ENCODE results near the gene CTU2.

Gene CTU2

DNA sequence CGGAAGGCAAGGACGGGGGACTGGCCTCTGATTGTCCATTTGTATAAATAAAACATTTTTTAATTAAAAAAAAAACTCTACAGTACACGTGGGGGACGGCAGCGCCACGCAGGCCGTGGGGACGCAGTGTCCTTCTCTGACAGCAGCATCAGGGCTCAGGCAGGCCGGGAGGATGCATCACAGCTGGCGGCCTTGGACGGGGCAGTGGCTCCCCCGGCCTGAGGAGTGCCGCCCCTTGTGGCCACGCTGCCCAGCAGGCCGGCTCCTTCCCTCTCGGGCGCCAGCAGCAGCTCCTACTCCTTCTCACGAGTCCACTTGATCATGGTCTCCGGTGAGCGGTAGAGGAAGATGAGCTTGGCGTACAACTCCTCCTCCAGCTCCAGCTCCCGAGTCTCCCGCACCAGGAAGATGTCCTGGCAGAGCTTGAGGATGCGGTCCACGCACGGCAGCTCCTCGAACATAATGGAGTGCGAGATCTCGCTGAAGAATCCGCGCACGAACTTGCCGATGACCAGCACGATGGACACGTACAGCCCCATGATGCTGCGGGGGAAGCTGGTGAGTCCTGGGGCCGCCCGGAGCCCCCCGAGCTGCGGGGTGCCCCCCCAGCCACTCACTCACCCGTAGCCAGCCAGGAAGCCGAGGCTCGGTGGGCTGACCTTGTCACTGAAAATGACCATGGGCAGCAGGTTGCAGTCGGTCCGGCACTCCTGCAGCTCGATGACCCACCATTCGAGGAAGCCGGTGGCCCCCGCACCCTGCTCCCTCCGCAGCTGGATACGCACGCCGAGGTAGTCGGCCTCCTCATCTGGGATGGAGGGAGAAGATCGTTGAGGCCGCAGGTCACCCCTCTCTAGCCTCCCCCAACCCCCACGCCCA, 9.2 kb downstream of the CTU2 start:
- no peak for DNase-seq

DNA sequence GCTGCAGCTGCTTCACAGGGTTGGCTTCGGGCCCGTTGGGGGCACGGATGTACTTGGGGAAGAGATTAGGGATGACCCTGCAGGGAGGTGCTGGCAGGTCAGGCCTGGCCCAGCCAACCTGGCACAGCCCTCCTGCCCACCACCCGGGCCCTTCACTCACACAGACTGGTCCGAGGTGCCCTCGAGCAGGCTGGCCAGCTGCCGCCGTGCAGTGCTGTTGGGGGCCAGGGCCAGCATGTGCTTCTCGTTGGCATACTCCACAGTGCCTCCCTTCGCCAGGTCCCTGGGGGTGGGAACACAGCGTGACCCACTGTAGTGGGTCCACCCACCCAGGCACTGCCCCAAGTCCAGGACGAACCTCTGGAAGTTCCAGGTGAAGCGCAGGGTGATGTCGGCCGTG, 9.9 kb downstream of the CTU2 start:
- DNase-seq = no peak

DNA sequence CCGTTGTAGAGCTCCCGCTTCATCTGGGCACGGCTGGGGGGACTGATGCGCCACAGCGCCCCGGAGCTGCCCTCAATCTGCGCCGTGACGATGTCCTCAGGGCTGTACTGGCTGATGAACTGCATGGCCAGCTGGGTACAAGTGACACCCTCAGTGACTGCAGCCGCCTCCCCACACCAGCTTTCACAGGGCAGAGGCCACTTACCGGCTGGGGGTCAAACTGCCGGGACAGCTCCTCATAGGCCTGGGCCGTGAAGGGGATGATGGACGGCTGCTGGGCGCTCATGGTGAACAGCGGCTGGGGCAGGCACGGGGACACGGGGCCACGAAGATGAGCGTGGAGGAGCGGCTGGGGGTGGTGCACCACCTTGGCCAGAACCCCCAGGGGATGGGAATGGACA, 10.3 kb downstream of the CTU2 start:
- no peak for DNase-seq

DNA sequence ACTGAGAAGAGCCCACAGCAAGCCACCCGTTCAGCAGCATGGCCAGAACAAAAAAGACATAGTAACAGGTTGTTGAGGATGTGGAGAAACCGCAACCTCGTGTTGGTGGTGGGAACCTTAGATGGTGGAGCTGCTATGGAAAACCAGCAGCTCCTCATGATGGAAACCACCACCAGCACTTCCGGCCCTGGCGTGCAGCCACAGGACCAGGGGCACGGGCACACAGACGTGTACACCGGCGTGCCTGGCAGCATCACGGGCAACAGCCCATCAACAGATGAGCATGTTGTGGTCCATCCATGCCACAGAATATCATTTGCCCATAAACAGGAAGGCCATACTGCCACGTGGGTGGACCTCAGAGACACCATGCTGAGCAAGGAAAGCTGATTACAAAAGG, 11.9 kb downstream of the CTU2 start:
- no peak for DNase-seq

DNA sequence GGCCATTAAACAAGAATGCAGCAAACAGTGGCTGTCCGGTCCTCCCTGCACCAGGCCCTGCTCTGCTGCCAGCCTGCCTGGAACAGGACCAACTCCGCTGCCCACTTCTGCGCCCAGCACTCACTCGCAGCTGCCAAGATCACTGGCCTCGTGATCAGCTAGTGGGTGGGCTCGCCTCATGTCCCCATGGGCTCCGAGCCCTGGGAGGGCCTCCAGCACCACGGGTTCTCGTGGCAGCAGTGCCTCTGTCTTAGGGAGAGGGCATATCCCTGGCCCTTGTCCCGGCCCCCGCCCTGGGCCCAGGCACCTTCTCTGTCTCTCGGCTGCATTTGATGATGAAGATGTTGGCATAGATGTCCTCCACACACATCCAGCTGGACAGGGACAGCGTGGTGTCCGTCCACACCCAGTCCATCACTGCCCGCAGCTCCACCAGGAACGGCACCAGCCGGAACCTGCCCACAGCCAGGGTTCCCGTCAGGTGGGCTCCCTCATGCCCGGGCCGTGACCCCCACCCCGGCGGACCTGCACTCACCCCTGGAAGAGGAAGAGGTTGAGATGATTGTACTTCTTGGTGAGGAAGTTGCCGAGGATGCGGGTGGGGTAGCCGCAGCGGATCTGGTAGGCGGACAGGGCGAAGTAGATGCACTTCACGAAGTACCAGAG, 13.1 kb downstream of the CTU2 start:
- DNase-seq = no peak

DNA sequence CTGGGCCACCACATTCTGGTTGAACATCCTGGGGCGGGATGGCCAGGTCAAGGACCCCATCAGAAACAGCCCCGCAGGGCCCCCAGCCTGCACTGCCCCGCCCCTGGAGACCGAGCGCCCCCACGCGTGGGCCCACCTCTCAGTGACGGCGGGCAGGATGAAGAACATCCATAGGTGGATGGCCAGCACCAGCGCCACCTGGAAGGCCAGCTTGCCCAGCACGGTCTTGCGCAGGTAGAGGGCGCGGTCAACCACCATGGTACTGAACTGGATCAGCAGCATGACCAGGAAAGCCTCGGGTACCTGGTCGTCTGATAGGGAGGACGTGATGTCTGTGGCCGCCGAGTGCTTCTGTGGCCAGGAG, 13.6 kb downstream of the CTU2 start:
- no peak for DNase-seq

DNA sequence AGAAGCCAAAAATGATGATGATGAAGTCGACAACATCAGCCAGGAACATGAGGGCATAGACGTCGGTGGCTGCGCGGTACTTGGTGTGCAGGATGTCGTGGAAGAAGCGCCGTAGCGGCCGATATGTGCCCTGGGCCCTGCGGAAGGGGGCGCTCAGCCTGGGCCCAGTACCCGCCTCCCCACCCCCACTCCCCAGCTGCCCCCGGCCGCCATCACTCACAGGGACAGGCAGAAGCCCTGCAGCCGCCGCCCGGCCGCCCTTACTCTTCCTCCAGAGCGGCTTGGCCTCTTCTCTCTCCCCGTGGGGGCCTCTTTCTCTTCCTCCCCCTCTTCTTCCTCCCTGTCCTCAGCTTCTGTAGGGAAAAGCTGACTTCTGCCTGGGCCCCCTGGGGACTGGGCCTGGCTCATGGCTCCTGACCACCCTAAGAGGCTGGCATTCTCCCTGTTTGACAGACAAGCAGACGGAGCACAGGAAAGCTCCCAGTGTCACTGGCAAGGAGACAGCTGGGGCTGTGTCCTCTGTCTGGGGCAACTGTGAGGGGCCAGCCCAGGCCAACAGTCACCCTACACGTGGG, 14.2 kb downstream of the CTU2 start:
- no peak for DNase-seq

DNA sequence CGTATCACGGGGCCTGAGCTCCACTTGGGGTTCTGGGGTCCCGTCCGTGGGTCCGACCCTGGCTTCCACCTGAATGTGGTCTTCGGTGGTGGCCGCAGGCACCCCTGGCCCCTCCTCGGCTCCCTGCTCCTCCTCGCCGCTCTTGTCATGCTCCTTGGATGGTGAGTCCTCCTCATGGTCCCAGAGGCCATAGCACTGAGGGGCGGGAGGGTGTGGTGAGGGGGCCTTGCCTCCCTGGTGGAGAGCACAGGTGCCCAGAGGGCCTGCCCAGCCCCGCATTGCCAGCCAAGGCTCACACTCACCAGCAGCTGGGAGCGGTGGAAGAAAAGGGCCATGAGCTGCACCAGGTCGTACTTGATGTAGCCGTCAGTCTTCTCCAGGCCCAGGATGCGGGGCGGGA, 14.9 kb downstream of the CTU2 start:
- DNase-seq = no peak

DNA sequence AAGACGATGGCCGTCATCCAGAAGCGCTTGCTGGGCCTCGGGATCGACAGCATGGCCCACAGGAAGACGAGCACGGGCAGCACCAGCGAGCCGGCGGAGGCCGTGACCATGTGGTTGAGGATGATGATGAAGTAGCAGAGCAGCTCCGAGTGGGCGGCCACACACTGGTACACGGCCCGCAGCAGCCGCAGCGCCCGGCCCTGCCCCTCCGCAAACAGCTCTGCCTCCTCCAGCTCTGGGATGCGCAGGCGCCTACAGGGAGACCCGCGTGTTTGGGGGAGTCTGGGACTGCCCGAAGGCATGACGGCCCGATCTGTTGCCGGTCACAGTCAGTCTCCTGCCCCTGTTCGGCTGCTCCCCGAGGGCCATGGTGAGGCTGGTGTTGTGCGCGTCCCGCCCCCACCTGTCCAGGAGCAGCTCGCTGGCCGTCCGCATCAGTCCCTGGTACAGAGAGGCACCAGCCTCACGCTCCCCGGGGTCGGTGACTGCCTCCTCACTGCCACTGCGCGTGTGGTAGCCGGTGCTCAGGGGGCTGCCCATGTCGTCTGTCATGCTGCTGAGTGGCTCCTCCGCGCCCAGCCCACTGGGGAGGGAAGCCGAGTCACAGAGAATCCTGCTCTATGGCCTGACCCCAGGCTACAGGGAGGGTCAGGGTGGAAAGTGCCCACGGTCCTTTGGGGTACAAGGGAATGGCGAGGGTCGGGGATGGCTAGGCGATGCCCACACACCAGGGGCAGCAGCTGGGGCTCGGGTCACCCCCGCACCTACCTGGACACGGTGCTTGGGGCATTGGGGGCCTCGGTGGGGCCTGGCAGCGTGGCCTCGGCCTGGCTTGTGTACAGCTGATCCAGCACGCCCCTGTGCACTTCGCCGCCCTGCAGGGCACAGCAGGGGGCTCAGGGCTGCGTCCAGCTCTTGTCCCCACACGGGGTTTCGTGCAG, 15.8 kb downstream of the CTU2 start:
- no peak for DNase-seq

DNA sequence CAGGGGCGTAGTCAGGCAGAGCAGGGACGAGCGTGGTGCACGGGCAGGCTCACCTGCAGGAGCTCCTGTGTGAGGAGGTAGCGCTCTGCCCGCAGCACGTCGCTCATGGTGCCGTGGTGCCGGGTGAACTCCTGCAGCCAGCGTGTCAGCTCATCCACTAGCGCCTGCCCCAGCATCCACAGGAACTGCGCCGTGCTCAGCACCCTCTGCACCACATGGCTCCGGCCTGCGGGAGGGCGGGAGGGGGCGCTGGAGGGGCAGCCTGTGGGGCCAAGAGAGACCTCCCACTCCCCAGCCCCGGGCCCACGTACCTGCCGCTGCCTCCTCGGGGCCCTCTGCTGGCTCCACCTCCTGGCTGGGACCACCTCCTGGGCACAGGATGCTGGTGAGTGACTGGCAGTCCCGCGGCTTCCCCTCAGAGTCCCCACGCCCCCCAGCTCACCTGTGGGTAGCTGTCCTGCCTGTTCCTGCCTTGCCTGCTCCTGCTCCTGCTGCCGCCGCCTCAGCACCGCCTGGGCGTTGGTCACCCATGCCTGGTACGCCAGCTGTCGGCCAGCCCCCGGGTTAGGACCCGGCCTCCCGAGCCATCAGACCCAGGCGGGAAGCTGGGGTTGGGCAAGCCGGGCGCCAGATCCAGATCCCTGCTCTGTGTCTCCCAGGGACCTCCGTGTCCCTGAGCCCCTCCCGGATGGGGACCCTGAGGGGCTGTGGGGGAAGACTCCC, 16.6 kb downstream of the CTU2 start:
- no peak for DNase-seq

DNA sequence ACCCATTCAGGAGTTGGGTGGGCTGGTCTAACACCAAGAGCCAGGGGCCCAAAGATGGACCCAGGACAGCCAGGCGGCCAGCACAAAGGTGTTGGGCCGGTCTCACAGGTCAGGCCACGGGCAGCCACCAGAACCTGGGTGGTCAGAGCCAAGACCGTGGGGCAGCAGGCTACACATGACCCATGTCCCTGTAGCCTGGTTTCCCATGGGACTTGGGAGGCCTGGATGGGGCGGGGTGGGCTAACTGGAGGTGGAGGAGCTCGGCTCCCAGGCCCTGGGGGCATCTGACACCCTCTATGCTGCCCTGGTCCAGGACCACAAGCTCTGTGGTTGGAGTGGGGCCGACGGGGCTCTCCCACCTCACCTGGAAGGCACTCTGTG, 17.2 kb downstream of the CTU2 start:
- DNase-seq = no peak

DNA sequence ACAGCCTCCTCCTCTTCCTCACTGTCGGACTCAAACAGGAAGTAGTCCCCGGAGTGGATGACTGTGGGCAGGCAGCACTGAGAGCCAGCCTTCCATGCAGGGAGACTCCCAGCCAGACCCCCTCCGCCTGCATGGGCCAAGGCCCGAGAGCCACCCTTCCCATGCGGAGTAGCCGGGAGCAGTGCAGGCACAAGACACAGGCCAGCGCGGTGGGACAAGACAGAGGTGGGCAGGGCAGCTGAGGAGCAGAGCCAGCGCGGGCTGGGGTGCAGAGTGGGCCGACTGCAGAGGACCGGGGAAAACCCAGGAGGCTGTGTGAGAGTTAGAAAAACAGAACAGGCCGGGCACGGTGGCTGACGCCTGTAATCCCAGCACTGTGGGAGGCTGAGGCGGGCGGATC, 17.6 kb downstream of the CTU2 start:
- no peak for DNase-seq

DNA sequence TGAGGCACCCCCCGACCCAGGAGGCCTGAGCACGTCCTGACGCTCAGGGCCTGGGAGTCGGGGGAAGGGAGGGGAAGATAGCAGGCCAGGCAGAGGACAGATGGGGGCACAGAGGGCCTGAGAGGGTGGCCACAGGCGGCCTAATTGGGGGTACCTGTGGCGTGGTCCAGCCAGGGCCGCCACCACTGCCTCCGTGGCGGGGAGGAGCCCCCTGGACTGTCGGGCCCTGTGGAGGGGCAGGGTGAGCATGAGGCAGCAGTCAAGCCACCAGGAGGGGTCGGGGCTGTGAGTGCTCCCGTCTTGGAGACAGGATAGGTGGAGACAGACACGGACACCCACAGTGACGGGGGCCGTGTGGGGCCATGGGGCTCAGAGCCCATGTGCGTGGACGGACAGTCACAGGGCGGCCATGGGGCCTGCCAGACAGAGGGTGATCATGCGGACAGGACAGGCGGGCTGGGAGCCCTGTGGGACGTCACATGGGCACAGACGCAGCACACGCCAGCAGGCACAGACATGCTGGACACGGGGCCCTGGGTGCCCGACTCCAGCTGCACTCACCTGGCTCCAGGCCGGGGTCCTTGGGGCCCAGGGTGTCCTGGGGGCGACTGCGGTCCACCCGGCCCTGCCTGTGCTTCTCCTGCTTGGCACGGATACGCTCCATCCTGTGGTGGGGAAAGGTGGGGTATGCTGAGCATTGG, 18.7 kb downstream of the CTU2 start:
- DNase-seq = no peak

DNA sequence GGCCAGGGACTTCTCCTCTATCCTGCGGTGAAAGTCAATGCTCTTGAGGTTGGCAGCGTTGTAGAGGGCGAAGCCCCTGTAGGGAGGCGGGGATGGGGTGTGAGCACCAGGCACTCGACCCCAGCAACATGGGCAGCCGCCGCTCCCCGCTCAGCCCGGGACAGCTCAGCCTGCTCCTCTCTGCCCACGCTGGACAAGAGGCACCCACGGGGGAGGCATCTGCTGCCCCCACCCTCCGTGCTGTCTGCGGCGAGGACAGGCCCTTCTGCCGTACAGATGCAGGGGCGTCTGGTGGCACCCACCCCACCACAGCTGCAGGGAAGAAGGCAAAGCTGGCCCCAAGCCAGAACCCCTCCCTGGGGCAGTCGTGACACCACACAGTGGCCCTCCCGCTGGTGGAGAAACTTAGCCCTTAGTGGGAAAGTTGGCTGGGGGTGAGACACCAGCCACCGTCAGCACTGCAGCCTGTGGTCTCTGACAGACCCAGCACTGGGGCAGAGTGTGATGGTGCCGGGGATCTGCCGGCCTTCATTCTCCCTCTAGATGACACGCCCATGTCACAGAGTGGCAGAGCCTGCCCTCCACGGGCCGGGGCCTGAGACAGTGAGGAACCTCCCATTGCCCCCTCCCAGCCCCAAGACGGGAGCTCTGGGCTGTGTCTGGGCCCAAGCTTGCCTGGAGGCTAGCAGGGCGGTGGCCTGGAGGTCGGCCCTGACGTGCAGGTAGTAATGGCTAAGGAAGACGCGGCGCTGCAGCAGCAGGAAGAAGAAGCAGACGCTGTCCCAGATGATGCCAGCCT, 19.5 kb downstream of the CTU2 start:
- no peak for DNase-seq

DNA sequence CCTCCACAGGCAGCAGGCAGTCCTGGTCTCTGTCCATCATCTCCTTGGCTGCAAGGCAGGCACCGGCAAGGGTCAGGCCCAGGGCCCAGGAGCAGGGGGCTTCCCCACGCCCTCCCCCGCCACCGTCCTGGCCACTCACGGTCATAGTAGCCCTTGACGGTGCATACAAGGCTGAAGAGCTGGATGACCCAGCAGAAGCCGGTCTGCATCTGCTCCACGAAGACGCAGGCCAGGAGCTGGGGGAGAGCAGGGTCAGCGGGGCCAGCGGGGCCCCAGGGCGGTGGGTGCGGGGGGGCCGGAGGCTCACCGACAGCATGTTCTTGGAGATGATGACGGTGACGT, 20.1 kb downstream of the CTU2 start:
- DNase-seq = no peak

DNA sequence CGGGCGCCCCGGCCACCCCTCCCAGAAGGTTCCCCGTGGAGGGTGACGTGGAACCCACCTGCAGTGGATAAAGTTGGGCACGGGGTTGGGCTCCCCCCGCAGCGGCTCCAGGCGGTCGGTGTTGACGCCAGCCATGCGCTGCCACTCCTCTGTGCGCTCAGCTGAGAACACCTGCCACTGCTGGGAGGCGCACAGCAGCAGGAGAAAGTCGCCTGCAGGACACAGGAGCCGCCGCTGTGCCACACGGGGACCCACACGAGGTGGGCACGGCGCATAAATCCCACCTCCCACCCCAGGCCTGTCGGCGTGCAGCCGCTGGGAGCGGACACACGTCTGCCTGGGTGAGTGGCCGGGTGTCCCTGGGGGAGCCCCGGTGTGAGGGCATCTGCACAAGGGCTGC, 20.7 kb downstream of the CTU2 start:
- DNase-seq = no peak

DNA sequence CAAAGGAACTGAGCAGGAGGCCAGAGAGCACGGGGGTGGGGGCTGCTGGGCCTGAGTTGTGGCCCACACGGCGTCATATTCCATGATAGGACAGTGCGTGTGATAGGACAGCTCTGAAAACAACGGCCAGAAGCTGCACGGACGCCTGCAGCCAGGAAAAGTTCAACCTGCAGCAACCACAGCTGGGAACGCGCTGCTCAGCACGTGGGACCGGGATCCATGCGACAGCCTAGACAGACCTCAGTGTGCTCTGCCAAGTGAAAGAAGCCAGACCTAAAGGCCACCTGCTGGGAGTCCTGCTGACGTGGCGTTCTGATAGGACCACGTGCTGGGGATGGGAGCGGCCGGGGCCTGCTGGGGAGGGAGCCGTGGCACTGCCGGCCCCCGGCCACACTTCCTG, 21.6 kb downstream of the CTU2 start:
- DNase-seq = no peak

DNA sequence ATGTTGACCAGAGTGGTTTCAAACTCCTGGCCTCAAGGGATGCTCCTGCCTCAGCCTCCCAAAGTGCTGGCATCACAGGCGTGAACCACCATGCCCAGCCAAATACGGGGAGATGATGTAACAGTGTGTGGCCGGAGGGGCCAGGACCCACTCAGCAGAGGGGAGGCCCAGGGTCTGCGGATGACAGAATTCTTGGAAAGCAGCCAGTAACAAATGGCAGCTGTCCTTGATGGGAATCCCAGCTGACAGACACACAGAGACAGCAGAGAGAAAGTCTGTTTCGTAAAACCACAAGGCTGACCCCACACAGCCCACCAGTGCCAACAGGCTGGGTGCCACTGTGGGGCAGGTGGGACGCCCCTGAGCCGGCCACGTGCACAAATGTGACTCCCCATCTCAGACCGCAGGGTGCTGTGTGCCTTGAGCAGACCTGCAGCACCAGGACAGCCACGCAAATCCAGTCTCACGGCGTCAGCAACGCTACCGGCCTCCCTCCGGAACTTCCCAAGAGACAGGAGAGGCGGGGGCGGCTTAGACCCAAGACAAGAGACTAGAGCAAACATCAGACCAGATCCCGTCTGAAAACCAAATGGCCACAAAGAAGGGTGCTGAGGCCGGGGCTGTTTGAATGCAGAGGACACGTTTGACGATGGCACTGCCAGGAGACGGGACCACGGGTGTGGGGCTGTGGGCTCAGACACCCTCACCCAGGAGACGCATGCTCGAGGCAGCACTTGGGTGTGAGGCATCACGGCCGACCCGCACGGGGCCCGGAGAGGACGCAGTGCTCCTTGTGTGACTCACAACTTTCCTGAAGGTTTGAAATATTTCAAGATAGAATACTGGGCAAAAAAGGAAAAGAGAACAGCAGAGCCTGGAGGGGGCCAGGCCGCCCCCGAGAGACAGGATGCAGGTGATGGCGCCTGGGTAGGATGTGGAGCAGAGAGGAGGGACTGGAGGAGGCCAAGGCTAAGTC, 24.6 kb downstream of the CTU2 start:
- no peak for DNase-seq

DNA sequence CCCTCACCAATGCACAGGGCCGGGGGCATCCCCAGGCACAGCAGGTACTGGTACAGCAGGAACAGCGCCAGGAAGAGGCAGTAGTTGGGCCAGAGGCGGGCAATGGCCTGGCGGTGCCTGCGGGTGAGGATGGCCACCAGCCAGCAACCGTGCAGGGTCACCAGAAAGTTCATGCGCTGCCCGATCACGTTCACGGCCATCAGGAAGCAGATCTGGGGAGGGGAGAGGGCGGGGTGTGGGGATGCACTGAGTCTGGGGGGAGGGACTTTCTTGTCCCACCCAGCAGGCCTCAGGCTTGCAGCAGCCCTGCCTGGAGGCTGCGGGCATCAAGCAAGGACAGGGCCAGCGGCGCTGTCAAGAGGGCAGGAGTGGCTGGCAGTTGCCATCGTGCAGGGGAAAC, 25.4 kb downstream of the CTU2 start:
- DNase-seq = no peak
